Measurements from ENCODE around the gene ANKH.

Gene ANKH

GRCh38 chr5:14884062-14884612 lies 12.6 kb upstream of the ANKH start:
- TF ChIP-seq EZH2 (IDR thresholded peaks at IDR 0.05; ENCODE audit: borderline replicate concordance, low read depth, low read length, severe bottlenecking): no peak
- no peak for TF ChIP-seq CTCF (IDR thresholded peaks at IDR 0.05; ENCODE audit: borderline replicate concordance, extremely low read depth, low read length, poor library complexity, severe bottlenecking)
- H3K4me3 ChIP-seq (ENCODE audit: low read depth in 1 of 2, low read length in 2 of 2): no peak overlapping the region
- no peak overlapping the region for H2AFZ ChIP-seq (ENCODE audit: low read depth, low read length)
- DNase-seq: no peak
- H3K9me3 ChIP-seq (ENCODE audit: insufficient read depth, low read length, severe bottlenecking): no peaks in the 10 kb centered on the region
- no peak overlapping the region for H3K4me2 ChIP-seq (ENCODE audit: insufficient read depth, low read length)
- no peaks in the 10 kb centered on the region for H3K27me3 ChIP-seq (ENCODE audit: insufficient read depth, low read length, poor library complexity)
- ATAC-seq (ENCODE audit: insufficient read depth, low read depth): no peak
- no peaks in the 10 kb centered on the region for H4K20me1 ChIP-seq (ENCODE audit: insufficient read depth, low read length)
- no peaks in the 10 kb centered on the region for H3K4me1 ChIP-seq (ENCODE audit: insufficient read depth, low read length)
- H3K79me2 ChIP-seq (ENCODE audit: insufficient read depth, low read length): no peaks in the 10 kb centered on the region
- no peaks in the 10 kb centered on the region for H3K36me3 ChIP-seq (ENCODE audit: insufficient read depth, low read length)
- no peak overlapping the region for H3K27ac ChIP-seq (ENCODE audit: low read length)
- H3K9ac ChIP-seq (ENCODE audit: low read depth, low read length): no peak overlapping the region

GRCh38 chr5:14882658-14883580 lies 11.3 kb upstream of the ANKH start:
- Histone ChIP-seq H3K4me3 (ENCODE audit: low read depth in 1 of 2, low read length in 2 of 2) (no peak overlapping the region), H3K9ac (ENCODE audit: low read depth, low read length) (no peak overlapping the region), H2AFZ (ENCODE audit: low read depth, low read length) (no peak overlapping the region), H3K36me3 (ENCODE audit: insufficient read depth, low read length) (no peaks in the 10 kb centered on the region), H3K4me2 (ENCODE audit: insufficient read depth, low read length) (no peak overlapping the region), H3K27ac (ENCODE audit: low read length) (no peak overlapping the region), H4K20me1 (ENCODE audit: insufficient read depth, low read length) (no peaks in the 10 kb centered on the region), H3K79me2 (ENCODE audit: insufficient read depth, low read length) (no peaks in the 10 kb centered on the region), H3K4me1 (ENCODE audit: insufficient read depth, low read length) (no peaks in the 10 kb centered on the region), H3K9me3 (ENCODE audit: insufficient read depth, low read length, severe bottlenecking) (no peaks in the 10 kb centered on the region), H3K27me3 (ENCODE audit: insufficient read depth, low read length, poor library complexity) (no peaks in the 10 kb centered on the region)
- no peak for TF ChIP-seq EZH2 (IDR thresholded peaks at IDR 0.05; ENCODE audit: borderline replicate concordance, low read depth, low read length, severe bottlenecking)
- no peak for TF ChIP-seq CTCF (IDR thresholded peaks at IDR 0.05; ENCODE audit: borderline replicate concordance, extremely low read depth, low read length, poor library complexity, severe bottlenecking)
- ATAC-seq (ENCODE audit: insufficient read depth, low read depth): no peak
- DNase-seq: no peak

- no peak overlapping the region for H3K4me2 ChIP-seq (ENCODE audit: insufficient read depth, low read length)
- TF ChIP-seq CTCF (IDR thresholded peaks at IDR 0.05; ENCODE audit: borderline replicate concordance, extremely low read depth, low read length, poor library complexity, severe bottlenecking) (no peak), EZH2 (IDR thresholded peaks at IDR 0.05; ENCODE audit: borderline replicate concordance, low read depth, low read length, severe bottlenecking) (no peak)
- H4K20me1 ChIP-seq (ENCODE audit: insufficient read depth, low read length): no peaks in the 10 kb centered on the region
- no peak overlapping the region for H3K9ac ChIP-seq (ENCODE audit: low read depth, low read length)
- ATAC-seq (ENCODE audit: insufficient read depth, low read depth): no peak
- no peak for DNase-seq
- H3K4me1 ChIP-seq (ENCODE audit: insufficient read depth, low read length): no peaks in the 10 kb centered on the region
- H2AFZ ChIP-seq (ENCODE audit: low read depth, low read length): no peak overlapping the region
- H3K27me3 ChIP-seq (ENCODE audit: insufficient read depth, low read length, poor library complexity): no peaks in the 10 kb centered on the region
- no peak overlapping the region for H3K27ac ChIP-seq (ENCODE audit: low read length)
- H3K36me3 ChIP-seq (ENCODE audit: insufficient read depth, low read length): no peaks in the 10 kb centered on the region
- H3K79me2 ChIP-seq (ENCODE audit: insufficient read depth, low read length): no peaks in the 10 kb centered on the region
- H3K4me3 ChIP-seq (ENCODE audit: low read depth in 1 of 2, low read length in 2 of 2): no peak overlapping the region
- no peaks in the 10 kb centered on the region for H3K9me3 ChIP-seq (ENCODE audit: insufficient read depth, low read length, severe bottlenecking)
Measured at GRCh38 chr5:14881826-14882225, 10.2 kb upstream of the ANKH start.

All from DND-41 (cell line).